ENCODE data around the gene APOH.

GRCh38 chr17:66177048-66177447 is 52.2 kb downstream of the APOH start:
- TF ChIP-seq, protein P1, sequence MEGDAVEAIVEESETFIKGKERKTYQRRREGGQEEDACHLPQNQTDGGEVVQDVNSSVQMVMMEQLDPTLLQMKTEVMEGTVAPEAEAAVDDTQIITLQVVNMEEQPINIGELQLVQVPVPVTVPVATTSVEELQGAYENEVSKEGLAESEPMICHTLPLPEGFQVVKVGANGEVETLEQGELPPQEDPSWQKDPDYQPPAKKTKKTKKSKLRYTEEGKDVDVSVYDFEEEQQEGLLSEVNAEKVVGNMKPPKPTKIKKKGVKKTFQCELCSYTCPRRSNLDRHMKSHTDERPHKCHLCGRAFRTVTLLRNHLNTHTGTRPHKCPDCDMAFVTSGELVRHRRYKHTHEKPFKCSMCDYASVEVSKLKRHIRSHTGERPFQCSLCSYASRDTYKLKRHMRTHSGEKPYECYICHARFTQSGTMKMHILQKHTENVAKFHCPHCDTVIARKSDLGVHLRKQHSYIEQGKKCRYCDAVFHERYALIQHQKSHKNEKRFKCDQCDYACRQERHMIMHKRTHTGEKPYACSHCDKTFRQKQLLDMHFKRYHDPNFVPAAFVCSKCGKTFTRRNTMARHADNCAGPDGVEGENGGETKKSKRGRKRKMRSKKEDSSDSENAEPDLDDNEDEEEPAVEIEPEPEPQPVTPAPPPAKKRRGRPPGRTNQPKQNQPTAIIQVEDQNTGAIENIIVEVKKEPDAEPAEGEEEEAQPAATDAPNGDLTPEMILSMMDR (conservative IDR thresholded peaks at IDR 0.05) = no peak
- no peak for TF ChIP-seq ZFX (IDR thresholded peaks at IDR 0.05)

Measured in C4-2B (cell line).